HG03066 (cell line): ENCODE data around the gene SPATA31D4.

Source experiments
- ATAC-seq: cut with Tn5 transposase; IDR thresholded peaks from one replicate; pipeline ENCODE4 v1.9.1; 2021; ENCODE audit warnings: low read depth; ENCODE audit not compliant: unreplicated experiment

The SPATA31D4 gene

DNA sequence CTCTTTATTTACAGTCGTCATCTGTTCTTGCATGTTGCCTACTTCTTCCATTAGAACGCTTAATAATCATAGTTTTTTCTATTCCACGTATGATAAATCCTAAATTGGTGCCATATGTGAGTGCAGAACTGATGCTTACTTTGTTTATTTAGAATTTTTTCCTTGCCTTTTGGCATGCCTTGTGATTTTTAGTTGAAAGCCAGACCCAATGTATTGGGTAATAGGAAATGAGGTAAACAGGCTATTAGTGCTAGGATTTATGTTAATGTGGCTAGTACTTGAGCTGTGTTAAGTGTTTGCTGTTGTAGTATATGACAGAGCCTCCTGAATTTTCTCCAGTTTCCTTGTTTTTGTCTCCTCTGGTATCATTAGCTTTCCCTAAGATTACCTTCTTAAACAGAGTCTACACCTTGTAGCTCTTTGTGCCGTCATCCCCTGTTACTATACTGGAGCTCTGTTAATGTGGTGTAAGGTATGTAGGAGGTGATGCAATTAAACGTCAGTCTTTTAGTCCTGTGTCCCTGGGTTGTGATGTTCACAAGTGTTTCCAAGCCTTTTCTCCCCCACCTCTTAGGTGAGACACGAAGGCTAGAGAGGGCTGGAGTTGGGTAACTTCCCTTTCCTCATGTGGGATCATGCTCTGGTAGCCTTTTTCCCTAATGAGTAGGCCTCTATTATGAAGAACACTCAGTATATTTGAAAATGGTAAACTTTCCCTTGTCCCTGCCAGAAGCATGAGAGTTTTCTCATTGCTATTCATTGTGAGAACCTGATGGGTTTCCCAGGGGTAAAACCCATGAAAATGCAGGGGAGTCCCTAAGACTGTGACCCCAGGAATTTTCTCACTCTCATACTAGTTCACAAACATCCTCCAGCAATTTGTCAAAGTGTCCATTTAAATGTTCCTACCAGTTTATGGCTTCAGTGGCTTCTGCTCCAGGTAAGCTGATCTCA lies 36.3 kb downstream of the SPATA31D4 start:
- no peak for ATAC-seq

DNA sequence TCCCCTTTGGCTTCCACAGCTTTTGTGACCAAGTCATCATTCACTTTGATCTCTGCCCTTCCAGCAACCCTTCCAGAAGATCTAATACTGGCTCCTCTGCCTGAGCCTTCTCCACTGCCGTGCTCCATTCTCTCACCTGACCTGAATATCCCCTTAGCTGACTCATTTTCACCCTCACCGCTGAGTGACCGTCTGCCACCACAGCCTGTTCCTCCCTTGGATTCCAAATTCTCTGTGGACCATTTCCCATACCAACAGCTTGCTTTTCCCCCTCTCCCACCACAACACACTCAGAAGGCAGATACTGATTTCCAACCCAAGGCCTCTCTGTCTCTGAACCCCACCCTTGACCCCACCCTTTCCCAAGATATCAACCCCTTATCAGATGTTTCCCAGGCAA lies 39.8 kb downstream of the SPATA31D4 start:
- ATAC-seq = no peak

DNA sequence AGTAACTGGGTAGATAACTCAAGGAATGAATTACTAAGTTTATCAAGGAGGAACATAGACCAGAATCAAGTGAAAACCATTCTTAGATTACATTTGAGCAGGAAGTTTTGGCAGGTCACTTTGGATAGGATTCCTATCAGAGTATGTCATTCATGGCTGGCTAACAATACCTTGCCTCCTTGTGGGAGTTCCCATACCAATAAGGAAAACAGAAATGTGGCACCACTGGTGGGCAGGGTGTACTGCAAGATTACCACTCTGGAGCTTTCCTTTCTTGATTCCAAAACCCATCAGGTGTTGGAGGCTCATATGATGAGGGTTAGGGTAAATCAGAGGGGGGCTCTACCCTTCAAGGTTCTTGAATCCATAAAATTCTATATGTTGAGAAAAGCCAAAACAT lies 41.7 kb downstream of the SPATA31D4 start:
- ATAC-seq = no peak

DNA sequence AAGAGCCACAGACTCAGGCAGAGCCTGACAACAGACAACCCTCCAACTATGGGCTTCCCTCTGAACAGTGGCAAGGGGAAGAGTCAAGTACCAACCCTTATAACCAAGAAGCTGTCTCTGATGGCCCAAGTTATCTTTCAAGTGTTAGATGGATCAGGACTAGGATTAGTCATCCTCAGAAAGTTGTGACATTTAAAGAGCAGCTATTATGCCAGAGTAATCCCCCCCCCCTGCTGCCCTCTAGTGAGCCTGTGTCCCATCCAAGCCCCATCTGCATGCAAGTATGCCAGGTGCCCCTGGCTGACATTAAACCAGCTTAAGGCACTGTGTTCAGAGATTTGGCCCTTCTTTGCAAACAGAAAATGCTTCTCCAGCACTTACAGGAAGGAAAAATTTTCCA lies 43.5 kb downstream of the SPATA31D4 start:
- no peak for ATAC-seq

DNA sequence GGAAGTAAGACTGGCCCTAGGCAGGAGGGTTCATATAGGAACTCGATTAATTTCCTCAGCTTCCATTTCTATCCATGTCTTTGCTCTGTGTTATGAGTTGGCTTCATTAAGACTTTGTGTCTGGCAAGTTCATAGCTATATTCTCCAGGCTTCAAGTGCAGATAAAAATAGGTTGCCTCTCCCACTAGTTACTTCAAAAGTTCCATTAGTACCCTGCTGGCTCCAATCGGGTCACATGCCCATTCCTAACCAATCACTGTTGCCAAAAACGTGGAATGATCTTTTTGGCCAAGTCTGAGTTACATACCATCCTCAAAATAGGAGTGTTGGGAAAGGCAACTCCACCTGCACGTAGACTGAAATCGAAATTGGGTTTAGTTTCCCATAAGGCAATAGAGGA lies 46.5 kb downstream of the SPATA31D4 start:
- no peak for ATAC-seq

DNA sequence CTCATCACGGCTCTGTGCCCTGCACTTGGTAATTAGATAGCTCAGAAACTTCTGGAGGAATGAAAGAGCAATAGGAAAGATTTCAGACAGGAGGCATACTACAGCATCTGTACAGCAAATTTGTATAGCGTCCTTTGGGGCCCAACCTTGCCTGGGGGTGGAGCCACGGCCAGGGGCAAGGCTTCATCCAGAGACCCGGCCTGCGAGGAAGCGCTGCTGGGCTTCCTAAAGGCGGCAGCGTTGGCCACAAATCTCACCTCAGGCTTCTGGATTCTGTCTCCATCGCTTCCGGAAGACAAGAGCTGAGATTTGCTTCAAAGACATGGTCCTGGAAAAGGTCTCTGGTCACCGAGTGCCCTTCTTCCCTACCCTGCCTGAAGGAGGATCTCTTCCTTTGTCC lies 48.1 kb downstream of the SPATA31D4 start:
- ATAC-seq = no peak

DNA sequence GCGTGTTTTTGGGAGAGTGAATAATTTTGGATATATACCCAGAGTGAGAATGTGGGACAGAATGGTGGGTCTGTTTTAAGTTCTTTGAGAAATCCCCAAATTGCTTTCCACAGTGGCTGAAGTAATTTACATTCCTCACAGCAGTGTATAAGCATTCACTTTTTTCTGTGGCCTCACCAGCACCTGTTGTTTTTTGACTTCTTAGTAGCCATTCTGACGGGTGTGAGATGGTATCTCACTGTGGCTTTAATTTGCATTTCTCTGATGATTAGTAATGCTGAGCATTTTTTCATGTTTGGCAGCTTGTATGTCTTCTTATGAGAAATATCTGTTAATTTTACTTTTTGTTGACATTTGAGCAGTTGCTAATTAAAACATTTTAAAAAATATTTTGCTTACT lies 51.0 kb downstream of the SPATA31D4 start:
- no peak for ATAC-seq

DNA sequence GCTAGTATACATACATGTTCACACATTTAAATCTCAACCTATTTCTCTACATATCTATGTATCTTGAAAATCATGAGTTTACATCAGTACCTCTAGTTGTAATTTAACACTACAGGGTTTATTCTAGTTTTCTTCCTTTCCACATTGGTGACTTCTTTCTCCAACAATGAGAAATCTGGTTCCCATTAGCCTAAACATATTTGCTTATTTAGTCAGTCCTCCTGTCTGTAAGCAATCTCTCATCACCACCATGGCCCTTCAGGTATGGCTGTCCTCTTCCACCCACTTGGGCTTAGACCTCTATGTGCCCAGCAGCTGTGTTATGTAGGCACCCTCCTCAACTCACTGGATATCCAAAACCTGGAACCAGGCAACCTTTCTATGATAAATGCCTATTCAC lies 52.3 kb downstream of the SPATA31D4 start:
- ATAC-seq = no peak

DNA sequence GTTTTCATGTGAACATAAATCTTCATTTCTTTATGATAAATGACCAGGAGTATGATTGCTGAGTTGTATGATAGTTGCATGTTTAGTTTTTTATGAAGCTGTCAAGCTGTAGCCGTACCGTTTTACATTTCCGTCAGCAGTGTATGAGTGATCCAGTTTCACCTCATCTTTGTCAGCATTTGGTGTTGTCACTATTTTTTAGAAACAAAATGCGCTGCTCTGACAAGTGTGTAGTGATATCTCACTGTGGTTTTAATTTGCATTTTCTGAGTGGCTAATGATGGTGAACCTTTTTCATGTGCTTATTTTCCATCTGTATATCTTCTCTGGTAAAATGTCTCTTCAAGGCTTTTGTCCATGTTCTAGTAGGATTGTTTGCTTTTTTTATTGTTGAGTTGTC lies 53.7 kb downstream of the SPATA31D4 start:
- ATAC-seq = no peak
